ENCODE data around the gene TRNT1.

The TRNT1 gene

GRCh38 chr3:3179407-3180094, 52.8 kb downstream of the TRNT1 start, which contains the start of gene CRBN:
TSS of gene CRBN (minus strand) at chr3:3179691. CDS start at chr3:3179687, 4 bp downstream.
- peak; percentile 88 for DNase-seq

- no peak for DNase-seq
These were observed 53.7 kb downstream of the TRNT1 start for GRCh38 chr3:3180456-3180855.

- DNase-seq: no peak
These were observed 58.1 kb downstream of the TRNT1 start for GRCh38 chr3:3184876-3185275.

GRCh38 chr3:3189102-3189727, 62.5 kb downstream of the TRNT1 start:
- DNase-seq: no peak

GRCh38 chr3:3189961-3190360, 63.2 kb downstream of the TRNT1 start:
- DNase-seq: no peak

GRCh38 chr3:3191675-3192285, 65.0 kb downstream of the TRNT1 start:
- DNase-seq: peak; percentile 46

- DNase-seq: no peak
These were observed 65.5 kb downstream of the TRNT1 start for GRCh38 chr3:3192286-3192675.

GRCh38 chr3:3194861-3195260, 68.1 kb downstream of the TRNT1 start:
- no peak for DNase-seq

- DNase-seq: no peak
These were observed 69.6 kb downstream of the TRNT1 start for GRCh38 chr3:3196148-3196861.
